ENCODE results near the gene CATSPERD. TPM values are rescaled to one million over a fixed set of nuclear protein-coding genes. Genes with fewer than 3 reads are reported as not detected.

The CATSPERD gene
- total and polyA plus RNA-seq, 8 donors = not detected

- no peak for DNase-seq
- peaks cover 74 to 100% (median 99%) of the 10 kb centered on the region in 4 donors for H3K36me3 ChIP-seq
Measured at GRCh38 chr19:5697022-5697889, 23.2 kb upstream of the CATSPERD start.

GRCh38 chr19:5697890-5698634 lies 22.4 kb upstream of the CATSPERD start:
- intact Hi-C loops (cut with DNase I; ENCODE audit: low total_unique reads) = no loop called here
- Histone ChIP-seq H3K4me1 (peaks cover 0 to 16% (median 10%) of the 10 kb centered on the region in 4 donors), H3K27ac (no peak overlapping the region), H3K4me3 (no peak overlapping the region), H3K36me3 (peaks cover 66 to 96% (median 93%) of the 10 kb centered on the region in 4 donors), H3K9me3 (no peaks in the 10 kb centered on the region), H3K27me3 (no peaks in the 10 kb centered on the region)
- no peak for TF ChIP-seq POLR2AphosphoS5 (IDR thresholded peaks at IDR 0.05)
- TF ChIP-seq POLR2A (IDR thresholded peaks at IDR 0.05) = no peak
- TF ChIP-seq CTCF (IDR thresholded peaks at IDR 0.05) = no peak
- TF ChIP-seq EP300 (IDR thresholded peaks at IDR 0.05) = no peak
- DNase-seq = no peak
- WGBS, 5 donors = 76 to 84% (median 82%) methylated on average over 23 to 30 of the region's 30 CpGs

More at GRCh38 chr19:5697022-5697889, 23.2 kb upstream of the CATSPERD start:
- TF ChIP-seq EP300 (IDR thresholded peaks at IDR 0.05) (no peak), POLR2A (IDR thresholded peaks at IDR 0.05) (no peak), CTCF (IDR thresholded peaks at IDR 0.05) (no peak), POLR2AphosphoS5 (IDR thresholded peaks at IDR 0.05) (no peak)
- H3K4me1 ChIP-seq = peaks cover 4 to 24% (median 17%) of the 10 kb centered on the region in 4 donors
- no peak overlapping the region for H3K27ac ChIP-seq
- no peak overlapping the region for H3K4me3 ChIP-seq
- H3K9me3 ChIP-seq = no peaks in the 10 kb centered on the region
- WGBS, 5 donors = 75 to 83% (median 78%) methylated on average over 22 to 25 of the region's 25 CpGs
- no peaks in the 10 kb centered on the region for H3K27me3 ChIP-seq
- intact Hi-C loops (cut with DNase I; ENCODE audit: low total_unique reads) = no loop called here

GRCh38 chr19:5698635-5699422 lies 21.6 kb upstream of the CATSPERD start:
- Histone ChIP-seq H3K36me3 (peaks cover 65 to 96% (median 93%) of the 10 kb centered on the region in 4 donors), H3K4me3 (no peak overlapping the region), H3K9me3 (no peaks in the 10 kb centered on the region), H3K27ac (no peak overlapping the region), H3K4me1 (peaks cover 0 to 10% (median 3%) of the 10 kb centered on the region in 4 donors), H3K27me3 (no peaks in the 10 kb centered on the region)
- WGBS, 5 donors = 89 to 92% (median 91%) methylated on average over 33 to 38 of the region's 38 CpGs
- DNase-seq = no peak
- intact Hi-C loops (cut with DNase I; ENCODE audit: low total_unique reads) = no loop called here
- TF ChIP-seq POLR2A (IDR thresholded peaks at IDR 0.05) (no peak), CTCF (IDR thresholded peaks at IDR 0.05) (no peak), EP300 (IDR thresholded peaks at IDR 0.05) (no peak), POLR2AphosphoS5 (IDR thresholded peaks at IDR 0.05) (no peak)
